GM18517 (cell line): ENCODE results near the gene MAFG.

Experiments used
- ATAC-seq: cut with Tn5 transposase; IDR thresholded peaks from one replicate; pipeline ENCODE4 v1.9.1; 2021; ENCODE audit warnings: mild to moderate bottlenecking, moderate library complexity; ENCODE audit not compliant: unreplicated experiment

MAFG gene

DNA sequence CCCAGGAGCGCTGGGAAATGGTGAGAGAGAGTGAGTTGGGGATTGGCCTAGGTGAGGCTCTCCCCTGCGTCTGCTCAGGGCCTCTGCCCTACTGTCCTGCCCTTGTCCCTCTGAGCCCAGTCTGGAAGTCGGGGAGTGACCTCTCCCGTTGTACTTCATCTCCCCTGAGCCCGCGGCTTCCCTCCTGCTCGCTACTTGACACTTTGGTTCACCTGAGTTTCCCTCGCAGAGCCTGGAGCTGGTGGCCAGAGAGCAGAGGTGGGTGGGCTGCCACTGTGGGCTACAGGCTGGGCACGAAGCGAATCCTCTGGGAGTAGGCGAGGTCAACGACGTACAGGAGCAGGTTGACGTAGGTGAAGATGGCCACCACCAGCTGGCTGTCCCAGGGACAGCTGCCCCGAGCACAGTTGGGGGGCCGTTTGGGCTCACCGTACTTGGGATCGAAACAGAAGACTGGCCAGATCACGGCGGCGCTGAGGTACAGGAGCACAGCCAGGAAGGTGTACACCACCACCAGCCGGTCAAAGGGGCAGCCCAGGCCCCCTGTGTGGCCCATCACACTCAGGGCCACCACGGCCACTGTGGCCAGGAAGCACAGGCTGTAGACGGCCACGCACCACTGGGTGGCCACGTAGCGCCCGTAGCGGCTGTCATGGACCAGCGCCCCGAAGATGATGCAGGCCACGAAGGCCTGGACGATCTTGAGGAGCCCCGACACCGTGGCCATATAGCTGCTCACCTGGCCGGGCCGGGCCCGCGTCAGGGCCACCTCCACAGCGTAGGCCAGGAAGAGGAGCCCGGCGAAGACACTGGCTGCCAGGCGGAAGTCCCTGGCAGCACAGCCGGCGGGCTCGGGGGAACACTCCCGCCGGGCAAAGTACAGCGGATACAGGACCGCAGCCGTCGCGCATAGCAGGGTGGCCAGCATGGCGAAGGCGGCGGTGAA, 13.3 kb upstream of the MAFG start:
- ATAC-seq, result no peak

DNA sequence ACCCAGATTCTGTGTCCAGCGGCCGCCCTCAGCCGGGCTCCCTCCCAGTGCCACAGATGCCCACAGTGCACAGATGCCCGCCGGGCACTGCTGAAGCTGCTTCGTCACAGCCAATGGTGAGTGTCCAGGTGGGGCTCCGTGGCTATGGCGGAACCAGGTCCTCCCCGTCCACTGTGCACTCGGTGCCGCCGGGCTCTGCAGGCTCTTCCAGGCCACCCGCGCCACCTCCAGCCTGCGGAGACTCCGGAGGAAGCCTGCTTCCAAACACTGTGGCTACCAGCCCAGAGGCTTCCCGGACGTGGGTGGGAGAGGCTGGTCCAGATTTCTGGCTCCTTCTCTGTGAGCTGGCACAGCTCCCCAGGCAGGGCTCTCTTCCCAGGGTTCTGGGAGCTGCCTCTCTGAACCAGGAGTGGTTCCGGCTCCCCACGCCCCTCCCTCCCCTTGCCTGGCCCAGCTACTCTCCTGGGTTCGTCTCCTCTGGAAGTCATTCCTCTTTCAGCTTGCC, 12.4 kb upstream of the MAFG start:
- ATAC-seq, result no peak

DNA sequence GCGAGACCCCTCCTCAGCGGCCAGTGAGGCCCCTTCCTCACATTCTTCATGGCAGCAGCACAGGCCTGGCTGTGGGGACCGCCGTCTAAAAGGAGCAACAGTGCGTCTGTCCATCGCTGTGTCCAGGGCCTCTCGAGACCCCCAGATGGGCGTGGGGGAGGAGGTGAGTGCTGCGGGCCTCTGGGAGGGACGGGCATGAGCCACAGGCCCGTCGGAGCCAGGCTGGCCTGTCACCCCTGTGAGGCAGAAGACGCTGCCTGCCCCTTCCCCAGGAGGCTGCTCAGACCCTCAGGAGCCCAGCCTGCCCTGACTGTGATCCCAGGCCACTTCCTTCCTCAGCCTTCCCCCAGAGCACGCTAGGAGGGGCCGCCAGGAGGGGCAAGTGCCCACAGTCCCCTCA, 11.7 kb upstream of the MAFG start:
- ATAC-seq, result no peak

DNA sequence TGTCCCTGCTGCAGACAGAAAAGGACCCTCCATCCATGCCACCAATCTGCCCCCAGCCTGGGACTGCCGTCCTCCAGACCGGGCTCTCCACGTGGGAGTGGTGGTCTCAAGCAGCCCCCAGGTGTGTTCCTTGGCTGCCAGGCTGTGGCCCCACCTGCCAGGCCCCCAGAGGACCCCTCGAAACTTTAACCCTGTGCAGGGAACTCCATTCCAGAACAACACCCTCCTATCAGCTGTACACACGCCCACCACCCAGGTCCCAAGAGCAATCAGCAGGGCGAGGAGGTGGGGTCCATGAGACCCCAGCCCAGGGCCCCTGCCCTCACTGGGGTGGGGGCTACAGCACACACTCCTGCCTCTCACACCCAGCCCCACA, 8.2 kb upstream of the MAFG start:
- ATAC-seq, result no peak

DNA sequence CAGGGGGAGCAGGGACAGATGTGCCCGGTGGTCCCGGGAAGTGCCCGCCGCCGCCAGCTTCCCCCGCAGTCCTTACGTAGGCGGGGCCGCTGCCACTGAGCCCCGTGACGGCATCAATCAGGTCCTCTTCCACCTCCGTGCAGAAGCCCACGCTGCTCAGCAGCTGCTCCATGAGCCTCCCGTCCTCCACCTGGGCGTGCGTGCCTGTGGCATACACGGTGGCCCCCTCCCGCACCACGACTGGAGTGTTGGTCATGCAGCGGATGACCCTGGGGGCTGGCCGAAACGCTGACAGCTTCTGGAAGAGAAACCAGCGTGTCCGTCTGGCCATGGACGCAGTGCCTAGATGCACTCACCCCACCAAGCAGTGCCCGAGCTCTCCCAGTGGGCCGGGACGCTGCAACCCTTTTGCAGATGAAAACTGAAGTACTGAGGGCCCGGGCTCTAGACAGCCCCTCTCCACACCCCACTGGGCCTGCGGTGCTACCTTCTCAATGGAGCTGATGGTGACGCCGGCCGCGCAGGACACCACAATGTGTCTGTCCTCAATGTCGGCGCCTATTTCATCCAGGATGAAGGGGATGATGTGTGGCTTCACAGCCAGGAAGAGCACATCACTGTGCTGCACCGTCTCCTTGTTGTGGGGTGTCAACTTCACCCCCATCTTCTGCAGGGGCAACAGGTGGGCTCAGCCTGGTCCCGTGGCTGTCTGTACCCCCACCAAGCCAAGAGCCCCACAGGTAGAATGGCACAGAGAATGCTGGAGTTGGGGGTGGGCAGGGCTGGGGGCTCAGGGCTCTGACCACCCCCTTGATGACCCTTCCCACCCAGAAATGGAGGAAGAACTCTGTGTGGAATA, 7.5 kb upstream of the MAFG start:
- ATAC-seq, result no peak

DNA sequence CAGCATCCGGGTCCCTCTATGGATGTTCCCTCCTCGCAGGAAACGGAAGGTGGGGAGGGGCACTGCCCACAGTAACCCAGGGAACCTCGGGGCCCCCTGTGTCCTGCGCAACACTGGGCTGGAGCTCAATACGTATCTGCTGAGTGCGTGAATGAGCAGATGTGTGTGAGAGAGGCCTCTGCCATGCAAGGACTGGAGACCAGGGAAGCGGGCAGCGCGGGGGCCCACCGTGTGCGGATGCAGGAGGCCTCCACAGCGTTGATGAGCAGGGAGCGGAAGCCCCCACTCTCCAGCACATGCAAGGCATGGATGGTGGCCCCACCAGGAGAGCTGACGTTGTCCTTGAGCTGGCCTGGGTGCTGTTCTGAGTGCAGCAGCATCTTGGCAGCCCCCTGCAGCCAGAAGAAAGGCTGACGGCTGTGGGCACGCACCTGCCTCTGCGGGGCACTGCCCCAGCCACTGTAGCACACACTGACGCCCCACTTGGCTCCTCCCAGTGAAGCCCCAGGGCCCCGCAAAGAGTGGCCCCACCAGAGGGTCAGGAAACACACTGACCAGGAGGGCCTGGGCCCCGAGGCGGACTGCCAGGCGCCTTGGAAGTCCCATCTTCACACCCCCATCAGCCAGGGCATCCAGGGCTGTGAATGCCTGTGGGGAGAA, 6.7 kb upstream of the MAFG start:
- ATAC-seq, result no peak

DNA sequence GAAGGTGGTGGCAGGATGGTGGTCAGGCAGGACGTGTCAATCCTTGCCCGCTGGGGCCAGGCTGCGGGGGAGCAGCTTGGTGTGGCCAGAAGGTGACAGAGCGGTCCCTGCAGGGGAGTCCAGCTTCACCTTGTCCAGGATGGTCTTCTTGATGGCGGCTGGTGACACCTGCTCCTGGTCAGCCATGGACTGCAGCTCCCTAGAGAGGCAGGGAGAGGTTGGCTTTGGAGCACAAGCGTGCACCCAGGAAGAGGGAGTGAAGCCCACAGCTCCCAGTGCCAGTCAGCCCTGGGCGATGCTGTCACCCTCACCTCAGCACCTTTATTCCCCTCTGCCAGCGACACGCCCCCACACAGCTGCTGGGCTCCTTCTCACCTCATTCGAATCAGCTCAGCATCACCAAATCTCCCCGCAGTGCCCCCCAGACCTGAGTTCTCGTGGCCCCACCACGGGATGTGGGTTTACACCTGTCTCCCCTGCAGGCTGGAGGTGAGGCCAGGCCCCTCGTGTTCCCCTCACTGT, 5.7 kb upstream of the MAFG start:
- no peak for ATAC-seq

DNA sequence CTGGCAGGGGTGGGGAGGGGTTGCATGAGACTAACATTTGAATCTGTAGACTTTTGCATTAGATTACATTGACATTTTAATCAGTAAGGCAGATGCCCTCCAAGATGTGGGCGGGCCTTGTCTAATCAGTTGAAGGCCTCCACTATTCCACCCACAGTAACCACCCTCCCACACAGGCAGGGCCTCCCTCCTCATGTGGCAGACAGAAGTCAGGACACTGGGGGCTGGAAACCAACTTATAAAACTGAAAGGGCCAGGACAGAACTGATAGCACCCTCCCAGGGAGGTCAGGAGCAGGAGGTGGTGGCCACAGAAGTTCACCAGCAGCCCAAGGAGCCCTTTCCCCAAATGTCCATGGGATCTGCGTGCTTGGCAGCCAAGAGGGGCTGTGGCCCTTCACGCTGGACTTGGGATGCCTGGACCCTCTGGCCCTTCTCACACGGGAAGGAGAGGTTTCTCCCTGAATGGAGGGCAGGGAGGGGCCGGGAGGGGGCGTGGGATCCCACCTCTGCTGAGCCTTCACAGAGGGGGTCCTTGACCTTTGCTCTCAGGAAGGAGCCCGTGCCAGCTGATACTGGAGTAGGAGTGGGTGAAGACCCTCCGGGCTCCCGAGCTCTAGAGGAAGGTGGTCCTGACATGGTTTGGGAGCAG, 4.9 kb upstream of the MAFG start:
- ATAC-seq, result no peak

DNA sequence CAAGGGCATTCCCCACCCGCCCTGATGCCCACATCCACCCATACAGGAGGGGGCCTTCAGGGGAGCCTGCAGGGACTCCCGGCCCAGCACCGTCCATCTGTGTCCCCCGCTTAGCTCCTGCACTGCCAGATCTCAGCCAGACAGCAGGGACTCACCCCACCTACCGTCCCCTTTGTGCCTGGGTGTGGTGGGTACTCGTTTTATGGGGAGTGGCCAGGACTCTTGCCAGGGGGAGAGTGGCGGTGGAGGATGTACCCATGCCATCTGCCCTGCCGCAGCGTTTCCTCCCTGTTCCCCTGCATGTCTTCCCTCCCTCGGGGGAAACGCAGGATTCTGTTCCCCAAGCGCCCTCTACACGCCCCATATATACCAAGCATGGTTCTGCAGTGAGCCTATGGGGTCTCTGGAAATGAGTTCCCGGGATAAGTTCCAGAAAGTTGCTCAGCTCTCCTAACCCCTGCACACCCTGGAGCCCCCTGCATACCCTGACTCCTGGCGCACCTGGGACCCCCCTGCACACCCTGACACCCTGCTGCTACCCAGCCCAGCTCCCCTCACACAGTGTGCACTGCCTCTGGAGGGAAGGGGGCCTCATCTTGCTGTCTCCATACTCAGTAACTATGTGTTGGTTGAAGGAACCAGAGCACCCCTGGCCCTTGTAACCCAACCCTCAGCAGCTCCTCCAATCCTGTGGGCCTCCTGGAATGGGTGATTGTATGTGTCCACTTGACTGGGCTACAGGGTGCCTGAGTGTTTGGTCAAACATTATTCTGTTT, 4.2 kb upstream of the MAFG start:
- ATAC-seq, result no peak

DNA sequence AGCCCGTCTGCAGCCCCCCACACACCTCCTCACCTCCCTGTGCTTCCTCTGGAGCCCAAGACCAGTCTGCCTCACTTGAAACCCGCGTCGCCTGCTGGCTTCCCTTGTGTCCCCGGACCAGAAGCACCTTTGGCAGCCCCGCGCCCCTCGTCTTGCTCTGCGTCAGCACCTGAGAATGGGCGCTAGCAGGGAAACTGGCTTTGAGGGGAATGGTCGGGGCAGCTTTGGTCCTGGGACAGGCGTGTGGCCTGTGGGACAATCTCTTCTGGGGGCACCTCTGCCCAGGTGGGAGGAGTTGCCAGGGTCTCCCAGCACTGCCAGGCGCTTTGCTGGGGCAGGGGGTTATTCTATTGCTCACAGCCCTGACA, 3.6 kb upstream of the MAFG start:
- ATAC-seq, result no peak

DNA sequence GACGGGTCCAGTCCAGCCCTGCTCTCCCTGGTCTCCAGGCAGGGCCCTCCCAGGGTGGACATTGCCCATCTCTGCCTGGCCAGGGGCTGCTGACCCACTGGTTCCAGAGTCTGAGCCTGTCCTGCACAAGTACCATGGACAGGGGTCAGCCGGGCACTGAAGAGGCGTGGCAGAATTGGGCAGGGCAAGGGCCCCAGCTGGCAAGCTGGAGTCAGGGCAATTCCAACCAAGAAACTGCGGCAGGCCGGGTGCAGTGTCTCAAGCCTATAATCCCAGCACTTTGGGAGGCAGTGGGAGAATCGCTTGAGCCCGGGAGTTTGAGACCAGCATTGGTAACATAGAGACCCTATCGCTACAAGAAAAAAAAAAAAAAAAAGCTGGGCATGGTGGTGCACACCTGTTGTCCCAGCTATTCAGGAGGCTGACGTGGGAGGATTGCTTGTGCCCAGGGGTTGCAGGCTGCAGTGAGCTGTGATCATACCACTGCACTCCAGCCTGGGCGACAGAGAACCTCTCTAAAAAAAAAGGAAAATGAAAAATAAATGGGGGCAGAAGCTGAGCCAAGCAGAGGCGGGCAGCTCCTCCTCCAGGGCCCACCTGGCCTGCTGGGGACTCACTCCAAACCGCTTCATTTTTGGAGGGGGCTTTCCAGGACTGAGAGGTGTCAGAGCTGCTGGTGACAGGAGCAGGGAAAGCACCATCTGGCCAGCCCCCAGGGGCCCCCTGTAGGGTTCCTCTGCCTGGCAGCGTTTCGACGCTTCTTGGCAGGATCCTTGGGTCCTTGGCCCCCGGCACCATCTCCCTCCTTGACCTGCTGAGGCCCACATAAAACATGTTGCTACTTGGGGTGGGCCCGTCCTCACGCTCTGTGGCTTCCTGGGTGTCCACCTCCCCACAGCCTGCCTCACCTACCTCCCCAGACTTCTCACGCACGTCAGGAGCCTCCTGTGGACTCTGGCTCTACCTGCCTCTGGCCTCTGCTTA, 2.9 kb upstream of the MAFG start:
- no peak for ATAC-seq

DNA sequence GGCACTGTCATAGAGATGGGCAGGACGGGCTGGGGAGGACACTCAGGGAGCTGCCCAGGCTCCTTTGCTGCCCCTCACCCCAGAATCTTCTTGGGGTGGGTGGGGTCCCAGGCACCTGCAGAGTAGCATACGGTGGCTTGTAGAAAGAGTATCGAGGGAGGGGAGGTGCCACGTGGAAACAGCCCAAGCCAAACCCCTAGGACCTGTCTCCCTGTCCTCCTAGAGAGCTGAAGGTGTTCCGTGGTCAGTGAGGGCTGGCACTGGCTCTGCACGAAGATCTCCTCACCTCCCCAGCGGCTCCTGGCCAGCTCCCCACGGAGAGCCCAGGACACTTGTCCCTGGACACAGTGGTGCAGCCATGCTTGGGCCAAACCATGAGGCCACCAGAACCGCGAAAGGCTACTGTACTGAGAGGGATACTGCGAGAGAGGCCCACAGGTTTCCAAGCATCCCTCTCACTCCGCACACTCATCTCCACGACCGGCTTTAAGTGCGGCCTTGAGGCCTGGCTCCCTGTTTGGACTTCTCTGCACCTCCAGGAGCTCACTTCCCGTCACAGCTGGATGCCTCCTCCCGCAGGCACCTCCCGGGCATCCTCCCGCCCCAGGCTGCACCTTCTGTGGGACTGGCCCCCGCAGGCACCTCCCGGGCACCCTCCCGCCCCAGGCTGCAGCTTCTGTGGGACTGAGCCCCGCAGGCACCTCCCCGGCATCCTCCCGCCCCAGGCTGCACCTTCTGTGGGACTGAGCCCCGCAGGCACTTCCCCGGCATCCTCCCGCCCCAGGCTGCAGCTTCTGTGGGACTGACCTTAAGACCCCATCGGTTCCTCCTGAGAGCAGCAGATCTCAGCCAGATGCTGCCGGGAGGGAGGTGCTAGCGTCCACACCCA, 2.0 kb upstream of the MAFG start:
- no peak for ATAC-seq

DNA sequence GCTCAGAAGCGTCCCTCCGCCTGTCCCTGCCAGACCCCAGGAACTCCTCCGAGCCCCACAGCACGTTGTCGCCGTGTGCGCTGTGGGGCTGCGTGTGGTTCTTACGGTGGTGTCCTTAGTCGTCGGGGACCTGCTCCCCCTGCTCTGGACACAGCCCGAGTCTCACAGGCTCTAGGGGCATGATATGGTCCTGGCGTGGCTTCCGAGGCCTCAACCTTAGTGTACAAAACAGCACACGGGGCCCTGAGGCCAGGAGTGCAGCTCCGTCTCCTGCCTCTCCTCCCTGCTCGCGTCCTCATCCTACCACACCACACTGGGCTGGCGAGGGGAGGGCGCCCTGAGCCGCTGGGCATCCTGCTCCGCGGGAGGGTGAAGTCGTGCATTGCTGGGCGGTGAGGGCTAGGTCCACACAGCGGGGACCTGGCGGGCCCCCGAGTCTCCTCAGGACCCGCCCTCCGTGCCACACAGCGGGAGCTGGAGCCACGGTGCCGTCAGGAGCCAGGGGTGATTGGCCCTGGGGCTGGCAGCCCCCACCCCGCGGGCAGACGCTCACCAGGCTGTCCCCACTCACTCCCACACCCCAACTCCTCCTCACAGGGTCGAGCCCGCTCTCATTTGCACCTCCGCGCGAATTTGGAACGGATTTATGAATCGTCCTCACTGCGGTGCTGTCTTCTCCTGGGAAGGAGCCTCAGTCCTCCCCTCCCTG, 1.2 kb upstream of the MAFG start:
- ATAC-seq, result no peak

DNA sequence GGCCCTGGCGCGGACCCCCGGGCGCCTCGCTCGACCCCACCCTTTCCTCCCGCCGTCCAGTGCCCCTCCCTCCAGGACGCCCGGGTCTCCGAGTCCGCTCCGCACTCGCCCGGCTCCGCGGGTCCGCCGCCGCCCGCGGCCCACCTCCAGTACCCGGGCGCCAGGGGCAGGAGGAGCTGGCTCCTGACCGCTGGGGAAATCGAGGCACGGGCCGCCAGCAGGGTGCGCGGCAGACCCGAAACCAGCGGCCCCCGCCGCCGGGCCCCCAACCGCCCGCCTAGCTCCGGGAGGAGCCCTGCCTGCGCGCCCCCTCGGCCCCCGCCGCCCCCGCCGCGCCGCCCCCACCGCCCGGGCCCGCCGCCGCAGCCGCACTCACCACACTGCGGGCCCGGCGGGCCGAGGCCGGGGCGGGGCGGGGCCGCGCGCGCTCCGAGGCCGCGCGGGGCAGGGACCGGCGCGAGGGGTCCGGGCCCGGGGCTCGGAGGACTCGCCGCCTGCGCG, 333 bp downstream of the MAFG start:
- ATAC-seq, result no peak

DNA sequence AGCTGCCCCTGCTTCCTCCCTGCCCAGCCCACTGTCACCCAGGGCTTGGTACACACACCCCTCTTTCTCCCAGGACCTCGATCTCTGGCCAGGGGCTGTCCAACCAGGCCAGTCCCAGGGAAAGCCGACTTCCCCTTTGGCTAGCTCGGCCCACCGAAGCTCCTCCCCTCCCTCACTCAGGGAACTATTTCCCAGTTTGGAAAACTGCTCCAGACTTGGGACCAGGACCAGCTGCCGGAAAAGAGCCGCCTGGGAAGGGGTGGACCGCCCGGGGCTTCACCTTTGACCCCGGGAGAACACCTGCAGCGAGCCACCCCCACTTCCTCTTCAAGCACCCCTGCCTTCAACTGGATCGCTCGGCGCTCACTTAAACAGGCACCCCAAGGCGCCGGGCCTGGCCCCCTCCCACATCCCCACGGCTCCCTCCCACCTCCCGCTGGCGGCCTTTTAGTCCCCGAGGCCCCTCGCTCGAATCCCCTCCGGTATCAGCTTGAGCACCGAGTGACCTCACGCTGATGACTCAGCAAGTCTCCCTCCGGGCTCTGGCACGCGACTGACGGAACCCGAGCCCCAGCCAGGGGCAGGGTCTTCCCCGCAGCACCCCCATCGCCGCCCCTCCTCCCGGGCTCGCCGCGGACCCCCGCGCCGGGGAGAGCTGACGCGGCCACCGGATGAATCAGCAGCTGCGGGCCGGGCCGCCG, 934 bp downstream of the MAFG start:
- ATAC-seq, result no peak

DNA sequence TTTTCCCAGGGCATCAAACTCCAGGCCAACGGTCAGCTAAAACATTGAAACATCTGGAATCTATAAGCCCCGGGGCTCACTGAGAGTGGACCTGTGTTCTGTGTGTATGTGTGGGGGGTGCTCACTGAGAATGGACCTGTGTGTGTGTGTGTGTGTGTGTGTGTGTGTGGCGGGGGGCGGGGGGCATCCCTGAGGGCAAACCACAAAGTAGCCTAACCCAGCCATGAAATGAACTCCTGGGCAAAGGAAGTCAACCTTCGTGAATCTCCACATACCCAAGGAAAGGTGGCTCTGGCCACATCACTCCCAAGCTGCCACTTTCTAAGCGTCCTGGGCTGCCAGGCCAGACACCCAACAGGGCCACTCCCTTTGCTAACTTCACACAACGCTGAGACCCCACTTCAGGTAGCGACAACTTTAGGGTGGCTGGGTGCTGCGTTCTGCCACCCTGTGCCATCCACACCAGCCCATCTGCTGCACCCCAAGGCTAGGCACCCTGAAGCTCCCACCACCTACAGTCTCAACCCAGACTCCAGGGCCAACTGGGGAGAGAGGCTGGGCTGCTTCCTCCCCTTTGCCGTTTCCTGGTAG, 1.6 kb downstream of the MAFG start:
- no peak for ATAC-seq
